ENCODE measurements around the gene NEDD8.

The NEDD8 gene

DNA sequence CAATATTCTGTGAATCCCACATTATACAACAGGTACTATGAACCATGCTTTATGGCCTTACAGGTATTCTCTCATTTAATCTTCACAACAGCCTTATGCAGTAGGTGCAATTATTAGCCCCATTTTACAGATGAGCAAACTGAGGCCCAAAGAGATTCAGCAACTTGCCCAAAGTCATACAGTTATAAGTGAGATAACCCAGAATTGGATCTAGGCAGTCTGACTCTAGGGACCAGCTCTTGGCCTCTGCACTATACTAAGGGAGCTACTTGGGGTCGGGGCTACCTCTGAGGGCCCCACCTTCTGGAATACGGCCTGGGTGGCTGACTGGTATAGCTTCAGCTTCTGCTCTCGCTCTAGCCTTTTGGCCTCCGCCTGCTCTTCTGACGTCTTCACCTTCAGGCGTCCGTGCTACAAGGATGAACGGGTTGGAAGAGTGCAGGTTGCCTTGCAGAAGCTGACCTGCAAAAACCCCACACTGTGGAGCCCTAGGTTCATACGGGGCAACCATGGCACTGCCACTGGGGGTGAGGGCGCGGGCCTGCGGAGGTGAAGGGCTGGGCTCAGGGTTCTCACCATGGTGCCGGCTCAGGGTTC lies 38.5 kb upstream of the NEDD8 start:
- Histone ChIP-seq H2AFZ (ENCODE audit: low read depth, low read length) (peak overlapping the region; percentile 93), H3K79me2 (ENCODE audit: insufficient read depth, low read length) (peaks cover 6% of the 10 kb centered on the region; the same call in 1 of the 2 replicates), H3K4me3 (ENCODE audit: low read depth in 1 of 2, low read length in 2 of 2) (peak overlapping the region; percentile 66 to 78; a peak in 3 of 4 replicates), H4K20me1 (ENCODE audit: insufficient read depth, low read length) (no peaks in the 10 kb centered on the region), H3K27me3 (ENCODE audit: insufficient read depth, low read length, poor library complexity) (no peaks in the 10 kb centered on the region), H3K4me2 (ENCODE audit: insufficient read depth, low read length) (peak overlapping the region; percentile 90), H3K9ac (ENCODE audit: low read depth, low read length) (peak overlapping the region; percentile 95), H3K36me3 (ENCODE audit: insufficient read depth, low read length) (peaks cover 14% of the 10 kb centered on the region; the same call in 1 of the 2 replicates), H3K9me3 (ENCODE audit: insufficient read depth, low read length, severe bottlenecking) (no peaks in the 10 kb centered on the region), H3K4me1 (ENCODE audit: insufficient read depth, low read length) (peaks cover 27% of the 10 kb centered on the region), H3K27ac (ENCODE audit: low read length) (peak overlapping the region; percentile 95)
- TF ChIP-seq, protein P1, sequence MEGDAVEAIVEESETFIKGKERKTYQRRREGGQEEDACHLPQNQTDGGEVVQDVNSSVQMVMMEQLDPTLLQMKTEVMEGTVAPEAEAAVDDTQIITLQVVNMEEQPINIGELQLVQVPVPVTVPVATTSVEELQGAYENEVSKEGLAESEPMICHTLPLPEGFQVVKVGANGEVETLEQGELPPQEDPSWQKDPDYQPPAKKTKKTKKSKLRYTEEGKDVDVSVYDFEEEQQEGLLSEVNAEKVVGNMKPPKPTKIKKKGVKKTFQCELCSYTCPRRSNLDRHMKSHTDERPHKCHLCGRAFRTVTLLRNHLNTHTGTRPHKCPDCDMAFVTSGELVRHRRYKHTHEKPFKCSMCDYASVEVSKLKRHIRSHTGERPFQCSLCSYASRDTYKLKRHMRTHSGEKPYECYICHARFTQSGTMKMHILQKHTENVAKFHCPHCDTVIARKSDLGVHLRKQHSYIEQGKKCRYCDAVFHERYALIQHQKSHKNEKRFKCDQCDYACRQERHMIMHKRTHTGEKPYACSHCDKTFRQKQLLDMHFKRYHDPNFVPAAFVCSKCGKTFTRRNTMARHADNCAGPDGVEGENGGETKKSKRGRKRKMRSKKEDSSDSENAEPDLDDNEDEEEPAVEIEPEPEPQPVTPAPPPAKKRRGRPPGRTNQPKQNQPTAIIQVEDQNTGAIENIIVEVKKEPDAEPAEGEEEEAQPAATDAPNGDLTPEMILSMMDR (IDR thresholded peaks at IDR 0.05; ENCODE audit: borderline replicate concordance, extremely low read depth, low read length, poor library complexity, severe bottlenecking): no peak
- no peak for TF ChIP-seq EZH2 (IDR thresholded peaks at IDR 0.05; ENCODE audit: borderline replicate concordance, low read depth, low read length, severe bottlenecking)
- DNase-seq (no peak), ATAC-seq (ENCODE audit: insufficient read depth, low read depth) (no peak)

DNA sequence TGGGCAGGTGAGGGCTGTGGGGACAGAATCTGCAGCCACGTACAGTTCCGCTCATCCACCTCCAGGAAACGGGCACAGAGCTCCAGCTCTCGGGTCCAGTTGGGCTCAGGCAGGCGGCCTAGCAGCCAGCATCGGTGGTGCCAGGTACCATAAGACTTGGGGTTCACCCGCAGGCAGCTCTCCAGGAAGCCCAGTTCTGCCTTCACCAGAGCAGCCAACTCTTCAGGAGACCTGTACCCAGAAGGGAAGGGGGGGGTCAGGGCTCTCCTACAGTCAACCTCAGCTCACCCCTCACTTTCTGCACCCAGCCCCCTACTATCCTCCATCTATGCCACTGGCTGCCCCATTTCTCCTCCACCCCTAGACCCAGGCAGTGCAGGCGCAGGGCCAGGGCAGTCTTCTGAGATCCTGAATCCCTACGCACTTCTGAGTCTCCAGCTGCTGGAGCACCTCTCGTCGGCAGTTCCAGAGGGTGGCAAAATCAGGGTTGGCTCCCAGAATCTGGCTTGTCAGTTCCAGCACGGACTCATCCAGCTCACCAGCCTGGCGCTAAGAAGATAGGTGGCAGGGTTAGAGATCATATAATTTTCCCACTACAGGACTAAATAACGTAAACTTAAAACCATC lies 37.9 kb upstream of the NEDD8 start:
- no peak overlapping the region for H3K9ac ChIP-seq (ENCODE audit: low read depth, low read length)

DNA sequence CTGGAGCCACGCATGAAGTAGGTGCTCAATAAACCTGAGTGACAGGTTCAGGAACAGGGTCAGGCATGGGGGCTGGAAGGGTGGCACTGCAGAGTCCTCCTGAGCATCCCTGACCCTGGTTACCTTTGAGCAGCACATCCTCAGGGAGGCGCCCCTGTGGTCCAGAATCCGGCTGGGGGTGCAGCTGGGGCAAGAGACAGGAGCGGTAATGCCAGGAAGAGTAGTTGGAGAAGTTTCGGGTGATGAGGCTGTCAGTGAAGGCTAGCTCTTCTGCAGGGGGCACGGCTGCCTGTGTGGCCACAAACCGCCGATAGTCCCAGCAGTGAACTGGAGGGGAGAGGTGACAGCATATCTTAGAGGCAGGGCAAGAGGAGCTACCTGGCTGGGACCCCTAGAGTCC lies 37.2 kb upstream of the NEDD8 start:
- Histone ChIP-seq H3K9ac (ENCODE audit: low read depth, low read length) (no peak overlapping the region), H3K27ac (ENCODE audit: low read length) (no peak overlapping the region), H3K27me3 (ENCODE audit: insufficient read depth, low read length, poor library complexity) (no peaks in the 10 kb centered on the region), H3K36me3 (ENCODE audit: insufficient read depth, low read length) (peaks cover 14% of the 10 kb centered on the region; the same call in 1 of the 2 replicates), H3K4me2 (ENCODE audit: insufficient read depth, low read length) (no peak overlapping the region), H3K4me3 (ENCODE audit: low read depth in 1 of 2, low read length in 2 of 2) (no peak overlapping the region), H4K20me1 (ENCODE audit: insufficient read depth, low read length) (no peaks in the 10 kb centered on the region), H3K79me2 (ENCODE audit: insufficient read depth, low read length) (peaks cover 6% of the 10 kb centered on the region; the same call in 1 of the 2 replicates), H3K4me1 (ENCODE audit: insufficient read depth, low read length) (peaks cover 27% of the 10 kb centered on the region), H3K9me3 (ENCODE audit: insufficient read depth, low read length, severe bottlenecking) (no peaks in the 10 kb centered on the region), H2AFZ (ENCODE audit: low read depth, low read length) (no peak overlapping the region)
- no peak for ATAC-seq (ENCODE audit: insufficient read depth, low read depth)
- TF ChIP-seq, protein P1 (IDR thresholded peaks at IDR 0.05; ENCODE audit: borderline replicate concordance, extremely low read depth, low read length, poor library complexity, severe bottlenecking): no peak
- TF ChIP-seq EZH2 (IDR thresholded peaks at IDR 0.05; ENCODE audit: borderline replicate concordance, low read depth, low read length, severe bottlenecking): no peak
- no peak for DNase-seq

More for the DNA sequence above, 37.9 kb upstream of the NEDD8 start:
- H3K27ac ChIP-seq (ENCODE audit: low read length): 0 out of 2 replicates have a peak overlapping the region, but pooled peaks have one; percentile 95
- no peak overlapping the region; the same call in 1 of the 2 replicates for H2AFZ ChIP-seq (ENCODE audit: low read depth, low read length)
- no peak for TF ChIP-seq EZH2 (IDR thresholded peaks at IDR 0.05; ENCODE audit: borderline replicate concordance, low read depth, low read length, severe bottlenecking)
- TF ChIP-seq, protein P1 (IDR thresholded peaks at IDR 0.05; ENCODE audit: borderline replicate concordance, extremely low read depth, low read length, poor library complexity, severe bottlenecking): no peak
- DNase-seq (no peak), ATAC-seq (ENCODE audit: insufficient read depth, low read depth) (no peak)
- H3K79me2 ChIP-seq (ENCODE audit: insufficient read depth, low read length): peaks cover 6% of the 10 kb centered on the region; the same call in 1 of the 2 replicates
- peaks cover 27% of the 10 kb centered on the region for H3K4me1 ChIP-seq (ENCODE audit: insufficient read depth, low read length)
- H3K27me3 ChIP-seq (ENCODE audit: insufficient read depth, low read length, poor library complexity): no peaks in the 10 kb centered on the region
- peak overlapping the region in 1 of 2 experiments; percentile 78; a peak in 1 of 4 replicates for H3K4me3 ChIP-seq (ENCODE audit: low read depth in 1 of 2, low read length in 2 of 2)
- peaks cover 14% of the 10 kb centered on the region; the same call in 1 of the 2 replicates for H3K36me3 ChIP-seq (ENCODE audit: insufficient read depth, low read length)
- H4K20me1 ChIP-seq (ENCODE audit: insufficient read depth, low read length): no peaks in the 10 kb centered on the region
- H3K9me3 ChIP-seq (ENCODE audit: insufficient read depth, low read length, severe bottlenecking): no peaks in the 10 kb centered on the region
- peak overlapping the region; percentile 90 for H3K4me2 ChIP-seq (ENCODE audit: insufficient read depth, low read length)
